ENCODE results near the gene CHRNE.
"Not testable (repeated sequence)": the region's sequence is repeated elsewhere in the genome, so short reads cannot be mapped to it uniquely, and the experiment has no call there.

Gene CHRNE

DNA sequence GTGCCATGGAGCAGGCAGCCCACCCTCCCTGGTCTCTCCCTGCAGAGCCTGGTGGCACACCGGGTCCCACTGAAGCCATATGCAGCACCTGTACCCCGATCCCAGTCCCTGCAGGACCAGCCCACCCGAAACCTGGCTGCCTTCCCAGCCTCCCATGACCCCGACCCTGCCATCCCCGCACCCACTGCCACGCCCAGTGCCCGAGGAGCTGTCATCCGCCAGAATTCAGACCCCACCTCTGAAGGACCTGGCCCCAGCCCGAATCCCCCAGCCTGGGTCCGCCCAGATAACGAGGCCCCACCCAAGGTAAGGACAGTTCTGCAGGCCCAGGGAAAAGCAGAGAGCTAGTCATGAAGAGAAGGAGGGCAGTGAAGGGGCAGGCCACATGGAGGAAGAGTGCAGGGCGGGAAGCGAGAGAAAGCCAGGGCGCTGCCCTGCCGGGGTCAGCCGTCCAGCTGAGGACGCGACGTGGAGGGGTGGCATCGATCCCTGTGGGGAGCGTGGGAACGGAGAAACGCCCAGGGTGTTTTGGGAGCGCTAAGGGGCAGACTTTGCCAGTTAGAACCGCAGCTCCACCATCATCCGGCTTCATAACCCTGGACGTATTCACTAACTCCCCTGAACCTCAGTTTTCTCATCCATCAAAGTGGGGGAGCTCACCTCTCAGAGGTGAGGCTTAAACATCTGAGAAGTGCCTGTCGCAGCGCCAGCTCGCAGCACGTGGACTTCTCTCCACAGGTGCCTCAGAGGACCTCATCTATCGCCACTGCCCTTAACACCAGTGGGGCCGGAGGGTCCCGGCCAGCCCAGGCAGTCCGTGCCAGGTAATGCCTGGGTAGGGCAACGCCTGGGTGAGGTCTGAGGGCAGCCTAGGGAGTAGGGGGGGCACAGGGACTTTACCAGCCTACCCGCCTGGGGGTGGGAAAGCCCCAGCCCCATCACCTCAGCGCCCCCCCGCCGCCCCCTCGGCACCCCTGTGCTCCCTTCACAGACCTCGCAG lies 11.2 kb downstream of the CHRNE start:
- DNase-seq (ENCODE audit: low read depth in 2 of 2, low spot score in 1 of 2) = no peak

DNA sequence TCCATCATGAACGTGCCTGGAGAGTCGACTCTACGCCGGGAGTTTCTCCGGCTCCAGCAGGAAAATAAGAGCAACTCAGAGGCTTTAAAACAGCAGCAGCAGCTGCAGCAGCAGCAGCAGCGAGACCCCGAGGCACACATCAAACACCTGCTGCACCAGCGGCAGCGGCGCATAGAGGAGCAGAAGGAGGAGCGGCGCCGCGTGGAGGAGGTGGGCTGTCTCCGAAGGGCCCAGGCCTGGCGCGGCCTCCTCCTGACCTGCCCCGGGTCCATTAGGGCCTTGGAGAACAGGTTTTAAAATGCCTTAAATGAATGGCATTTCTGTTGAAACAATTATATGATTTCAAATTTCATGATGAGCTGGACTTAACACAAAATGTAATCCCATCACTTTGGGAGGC lies 15.3 kb downstream of the CHRNE start:
- DNase-seq (ENCODE audit: low read depth in 2 of 2, low spot score in 1 of 2) = no peak

DNA sequence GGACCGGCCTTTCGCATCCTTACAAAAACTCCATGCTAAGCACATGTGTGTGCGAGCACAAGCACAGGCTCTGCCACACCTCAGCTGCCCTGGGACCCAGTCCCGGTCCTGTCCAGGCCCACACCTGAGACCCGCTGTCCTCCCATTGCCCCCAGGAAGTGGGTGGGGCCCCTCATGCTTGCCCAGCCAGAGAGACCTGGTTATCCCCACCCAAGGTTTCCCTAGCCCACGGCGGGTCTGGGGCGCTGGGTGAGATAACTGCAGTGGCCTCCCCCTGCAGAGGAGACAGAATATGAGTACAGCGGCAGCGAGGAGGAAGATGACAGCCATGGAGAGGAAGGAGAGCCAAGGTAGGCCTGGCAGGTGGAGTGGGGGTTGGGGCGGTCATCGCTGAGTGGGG lies 16.1 kb downstream of the CHRNE start:
- no peak for DNase-seq (ENCODE audit: low read depth in 2 of 2, low spot score in 1 of 2)

DNA sequence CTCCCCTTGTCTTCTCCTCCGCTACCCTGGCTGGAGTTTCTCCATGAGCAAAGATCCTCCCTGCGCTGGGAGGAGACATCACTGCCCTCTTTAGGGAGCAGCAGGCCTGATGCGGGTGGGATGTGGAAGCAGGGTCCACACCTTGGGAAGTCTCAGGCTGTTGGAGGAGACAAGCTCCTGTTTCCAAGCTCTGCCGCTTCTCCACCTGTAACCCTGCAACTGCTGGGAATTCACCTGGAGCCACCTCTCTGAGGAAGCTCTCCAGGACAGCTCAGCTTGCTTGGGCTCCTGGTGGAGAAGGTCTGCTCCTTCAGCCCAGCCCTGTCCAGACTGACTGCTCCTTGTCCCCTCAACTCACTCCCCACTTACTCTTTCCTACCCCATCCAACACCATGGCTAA lies 18.4 kb downstream of the CHRNE start:
- DNase-seq (ENCODE audit: low read depth in 2 of 2, low spot score in 1 of 2) = no peak

DNA sequence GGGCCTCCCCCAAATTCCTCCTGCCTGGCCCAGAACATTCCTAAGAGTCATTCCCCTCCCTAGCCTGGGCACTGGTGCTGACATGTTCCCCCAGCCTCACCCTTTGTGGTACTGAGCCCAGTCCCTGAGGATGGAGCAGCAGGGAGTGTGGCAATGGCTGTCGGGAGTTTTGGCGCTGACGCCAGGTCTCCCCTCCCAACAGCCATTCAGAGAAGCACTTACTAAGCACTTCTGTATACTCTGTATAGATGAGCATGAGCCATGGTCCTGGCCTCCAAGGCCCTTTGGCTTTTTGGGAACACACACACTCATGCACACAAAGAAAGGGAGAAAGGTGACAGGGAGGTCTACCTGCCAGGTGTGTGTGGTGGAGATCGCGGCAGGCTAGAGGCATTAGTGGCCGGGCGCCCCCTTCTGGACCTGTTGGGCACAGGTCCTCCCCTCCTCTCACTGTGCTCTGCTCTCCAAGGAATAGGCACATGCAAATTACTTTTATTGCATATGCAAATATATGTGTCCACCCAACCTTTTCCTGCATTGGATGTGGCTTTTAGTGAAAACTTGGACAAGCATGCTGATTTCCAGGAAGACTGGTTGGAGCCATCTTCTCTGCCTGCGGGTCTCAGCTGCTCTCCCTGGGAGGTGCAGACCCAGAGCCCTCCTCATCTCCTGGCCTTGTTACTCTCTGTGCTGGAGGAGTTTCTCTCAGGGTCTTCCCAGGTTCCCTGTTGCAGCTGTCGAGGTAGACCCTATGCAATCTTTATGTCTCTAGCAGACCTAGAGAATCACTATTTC lies 20.9 kb downstream of the CHRNE start:
- peak; percentile 18 to 31 for DNase-seq (ENCODE audit: low read depth in 2 of 2, low spot score in 1 of 2)

DNA sequence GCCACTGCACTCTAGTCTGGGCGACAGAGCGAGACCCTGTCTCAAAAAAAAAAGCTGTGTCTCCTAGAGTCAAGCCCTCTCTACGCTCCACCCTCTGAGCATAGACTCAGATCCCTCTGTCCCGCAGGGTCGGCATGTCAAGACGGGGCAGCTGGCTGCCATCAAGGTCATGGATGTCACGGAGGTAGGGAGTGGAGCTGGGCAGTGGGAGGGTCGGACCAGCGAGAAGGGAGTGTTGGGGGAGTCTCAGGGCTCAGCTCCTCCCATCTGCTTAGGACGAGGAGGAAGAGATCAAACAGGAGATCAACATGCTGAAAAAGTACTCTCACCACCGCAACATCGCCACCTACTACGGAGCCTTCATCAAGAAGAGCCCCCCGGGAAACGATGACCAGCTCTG lies 22.0 kb downstream of the CHRNE start:
- DNase-seq (ENCODE audit: low read depth in 2 of 2, low spot score in 1 of 2) = no peak

DNA sequence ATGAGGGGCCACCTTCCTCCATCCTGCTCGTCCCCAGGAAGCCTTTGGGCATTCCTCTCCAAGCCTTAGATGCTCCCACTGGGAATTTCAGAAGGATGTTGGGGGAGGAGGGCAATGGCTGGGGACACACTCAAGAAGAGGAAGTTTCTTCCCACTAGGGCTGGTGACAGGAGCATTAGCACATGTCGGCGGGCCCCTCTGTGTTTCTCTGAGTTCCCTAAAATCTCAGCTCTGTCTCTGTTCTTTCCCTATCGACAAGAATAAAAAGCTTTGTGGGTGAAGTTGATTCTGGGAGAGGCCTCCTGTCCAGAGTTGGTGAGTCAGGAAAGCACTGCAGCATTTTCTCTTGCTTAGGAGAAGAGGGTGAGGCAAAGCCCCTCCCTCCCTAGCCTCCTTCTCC lies 23.3 kb downstream of the CHRNE start:
- no peak for DNase-seq (ENCODE audit: low read depth in 2 of 2, low spot score in 1 of 2)

DNA sequence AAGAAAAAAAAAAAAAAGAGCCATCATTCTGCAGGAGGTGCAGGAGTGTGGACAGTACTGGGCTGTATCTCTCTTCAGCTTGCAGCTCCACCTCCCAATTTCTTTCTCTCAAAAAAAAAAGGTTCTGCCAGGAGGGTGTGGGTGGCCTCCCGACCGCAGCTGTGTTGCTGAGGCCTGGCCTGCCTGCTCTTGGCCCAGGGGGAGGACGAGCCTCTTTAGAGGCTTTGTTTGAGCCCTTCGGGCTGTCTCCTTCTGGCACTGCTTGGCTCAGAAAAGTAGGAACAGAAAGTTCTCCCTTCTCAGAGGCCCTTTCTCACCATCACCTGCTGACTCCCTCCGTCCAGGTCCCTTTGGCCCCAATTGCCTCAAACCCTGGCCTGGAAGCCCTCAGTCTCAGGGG lies 25.8 kb downstream of the CHRNE start:
- DNase-seq (ENCODE audit: low read depth in 2 of 2, low spot score in 1 of 2) = no peak

DNA sequence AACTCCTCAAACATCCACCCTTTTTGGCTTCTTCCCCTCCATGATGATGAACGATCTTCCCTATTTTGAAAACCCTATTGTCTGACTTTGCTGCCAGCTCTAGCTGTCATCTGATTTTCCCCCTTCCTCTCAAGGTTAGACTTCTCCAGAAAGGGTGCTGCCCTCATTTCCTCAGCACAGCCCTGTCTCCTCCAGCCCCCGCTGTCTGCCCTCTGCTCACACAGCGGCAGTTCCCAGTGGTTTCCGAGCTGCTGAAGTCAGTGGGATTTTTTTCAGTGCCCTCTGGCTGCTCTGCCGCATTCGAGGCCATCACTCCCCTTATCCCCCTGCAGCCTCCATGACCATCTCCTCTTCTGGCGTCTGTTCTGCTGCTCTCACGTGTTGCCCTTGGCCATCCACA lies 30.1 kb downstream of the CHRNE start:
- DNase-seq (ENCODE audit: low read depth in 2 of 2, low spot score in 1 of 2) = no peak

DNA sequence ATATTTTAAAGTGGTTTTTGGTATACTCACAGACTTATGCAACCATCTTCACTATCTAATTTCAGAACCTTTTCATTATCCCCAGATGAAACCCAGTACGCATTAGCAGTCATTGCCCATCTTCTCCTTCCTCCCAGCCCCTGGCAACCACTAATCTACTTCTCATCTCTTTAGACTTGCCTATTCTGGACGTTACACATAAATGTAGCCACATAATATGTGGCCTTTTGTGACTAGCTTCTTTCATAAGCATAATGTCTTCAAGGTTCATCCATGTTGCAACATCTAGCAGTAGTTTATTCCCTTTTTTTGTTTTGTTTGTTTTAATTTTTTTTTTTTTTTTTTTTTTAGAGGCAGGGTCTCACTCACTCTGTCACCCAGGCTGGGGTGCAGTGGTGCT lies 32.0 kb downstream of the CHRNE start:
- no peak for DNase-seq (ENCODE audit: low read depth in 2 of 2, low spot score in 1 of 2)

DNA sequence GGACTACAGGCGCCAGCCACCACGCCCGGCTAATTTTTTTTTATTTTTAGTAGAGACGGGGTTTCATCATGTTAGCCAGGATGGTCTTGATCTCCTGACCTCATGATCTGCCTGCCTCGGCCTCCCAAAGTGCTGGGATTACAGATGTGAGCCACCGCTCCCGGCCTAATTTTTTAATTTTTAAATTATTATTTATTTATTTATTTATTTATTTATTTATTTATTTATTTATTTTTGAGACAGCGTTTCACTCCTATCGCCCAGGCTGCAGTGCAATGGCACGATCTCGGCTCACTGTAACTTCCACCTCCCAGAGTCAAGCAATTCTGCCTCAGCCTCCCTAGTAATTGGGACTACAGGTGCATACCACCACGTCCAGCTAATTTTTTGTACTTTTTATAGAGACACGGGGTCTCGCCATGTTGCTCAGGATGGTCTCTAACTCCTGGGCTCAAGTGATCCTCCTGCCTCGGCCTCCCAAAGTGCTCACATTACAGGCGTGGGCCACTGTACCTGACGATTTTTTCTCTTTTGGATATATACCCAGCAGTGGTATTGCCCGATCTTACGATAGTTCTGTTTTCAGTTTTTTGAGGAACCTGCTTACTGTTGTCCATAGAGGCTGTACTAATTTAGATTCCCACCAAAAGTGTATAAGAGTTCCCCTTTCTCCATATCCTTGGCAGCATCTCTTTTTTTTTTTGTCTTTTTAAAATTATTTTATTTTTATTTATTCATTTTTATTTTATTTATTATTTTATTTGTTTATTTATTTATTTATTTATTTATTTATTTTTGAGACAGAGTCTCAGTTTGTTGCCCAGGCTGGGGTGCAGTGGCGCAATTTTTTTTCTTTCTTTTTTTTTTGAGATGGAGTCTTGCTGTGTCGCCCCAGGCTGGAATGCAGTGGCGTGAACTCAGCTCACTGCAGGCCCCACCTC lies 33.6 kb downstream of the CHRNE start:
- DNase-seq (ENCODE audit: low read depth in 2 of 2, low spot score in 1 of 2) = not testable (repeated sequence)

DNA sequence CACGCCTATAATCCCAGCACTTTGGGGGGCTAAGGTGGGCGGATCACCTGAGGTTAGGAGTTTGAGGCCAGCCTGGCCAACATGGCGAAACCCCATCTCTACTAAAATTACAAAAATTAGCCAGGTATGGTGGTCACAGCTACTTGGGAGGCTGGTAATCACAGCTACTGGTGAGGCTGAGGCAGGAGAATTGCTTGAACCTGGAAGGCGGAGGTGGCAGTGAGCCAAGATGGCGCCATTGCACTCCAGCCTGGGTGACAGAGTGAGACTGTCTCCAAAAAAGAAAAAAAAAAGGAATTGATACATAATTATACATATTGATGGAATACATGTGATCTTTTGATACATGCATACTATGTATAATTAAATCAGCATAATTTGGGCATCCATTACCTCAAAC lies 35.4 kb downstream of the CHRNE start:
- not testable (repeated sequence) for DNase-seq (ENCODE audit: low read depth in 2 of 2, low spot score in 1 of 2)

DNA sequence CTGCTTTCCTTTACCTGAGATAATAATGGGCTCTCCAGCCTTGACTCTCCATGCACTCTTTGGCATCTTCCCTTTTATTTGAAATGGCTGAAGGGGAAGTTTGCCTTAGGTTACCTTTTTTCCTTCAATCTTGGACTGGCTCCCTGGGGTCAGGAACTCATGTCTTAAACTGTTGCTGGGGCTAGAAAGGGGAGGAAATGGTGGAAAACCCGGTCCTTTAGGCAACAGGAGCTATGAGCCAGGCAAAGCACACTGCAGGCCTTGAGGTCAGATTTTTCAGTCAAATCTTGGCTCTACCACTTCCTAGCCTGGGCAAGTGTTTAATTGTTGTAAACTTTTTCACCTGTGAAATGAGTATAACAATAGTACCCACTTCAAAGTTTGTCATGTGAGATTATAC lies 39.6 kb downstream of the CHRNE start:
- no peak for DNase-seq (ENCODE audit: low read depth in 2 of 2, low spot score in 1 of 2)

DNA sequence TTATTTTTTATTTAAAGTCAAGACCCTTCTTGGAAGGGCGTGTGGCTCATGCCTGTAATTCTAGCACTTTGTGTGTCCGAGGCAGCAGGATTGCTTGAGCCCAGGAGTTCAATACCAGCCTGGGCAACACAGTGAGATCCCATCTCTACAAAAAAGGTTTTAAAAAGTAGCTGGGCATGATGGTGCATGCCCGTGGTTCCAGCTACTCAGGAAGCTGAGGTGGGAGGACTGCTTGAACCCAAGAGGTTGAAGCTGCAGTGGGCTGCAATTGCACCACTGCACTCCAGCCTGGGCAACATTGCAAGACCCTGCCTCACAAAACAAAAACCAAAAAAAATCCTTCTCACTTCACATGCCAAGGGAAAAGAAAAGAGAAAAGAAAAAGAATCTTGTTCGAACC lies 40.2 kb downstream of the CHRNE start:
- no peak for DNase-seq (ENCODE audit: low read depth in 2 of 2, low spot score in 1 of 2)

DNA sequence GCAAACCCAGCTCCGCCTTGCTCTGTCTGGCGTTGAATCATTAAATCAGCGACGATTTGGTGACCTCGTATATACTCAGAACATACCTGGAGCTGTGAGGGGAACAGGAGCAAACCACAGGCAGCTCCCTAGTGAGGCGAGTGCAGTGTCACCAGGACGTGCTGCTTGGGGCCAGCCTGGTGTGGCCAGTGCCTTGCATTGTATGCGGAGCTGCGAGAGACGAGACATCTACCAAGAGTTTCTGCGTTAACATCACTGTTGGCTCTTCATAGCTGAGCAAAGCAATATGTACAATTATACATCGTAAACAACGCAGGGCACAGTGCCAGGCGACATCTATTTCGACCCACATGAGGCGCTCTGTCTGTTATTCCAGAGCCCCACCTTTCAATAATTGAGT lies 41.8 kb downstream of the CHRNE start:
- no peak for DNase-seq (ENCODE audit: low read depth in 2 of 2, low spot score in 1 of 2)

DNA sequence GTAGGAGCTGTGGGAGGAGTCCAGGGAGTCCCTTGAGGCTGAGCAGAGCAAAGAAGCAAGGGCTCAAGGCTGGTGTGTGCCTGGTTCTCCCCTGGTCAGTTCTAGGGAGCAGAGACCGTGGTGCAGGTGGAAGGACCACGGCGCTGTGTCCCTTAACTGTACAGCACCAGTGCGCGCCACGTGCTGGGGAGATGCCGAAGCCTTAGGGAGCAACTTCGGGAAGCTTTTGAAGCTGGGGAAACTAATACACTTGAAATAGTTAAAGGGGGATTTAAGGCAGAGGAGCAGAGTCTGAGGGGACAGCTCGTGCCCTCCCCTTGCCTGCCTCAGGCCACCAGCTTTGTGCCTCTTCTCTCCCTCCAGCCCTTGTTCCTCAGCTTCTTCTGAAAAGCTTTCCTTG lies 42.2 kb downstream of the CHRNE start:
- DNase-seq (ENCODE audit: low read depth in 2 of 2, low spot score in 1 of 2) = no peak

DNA sequence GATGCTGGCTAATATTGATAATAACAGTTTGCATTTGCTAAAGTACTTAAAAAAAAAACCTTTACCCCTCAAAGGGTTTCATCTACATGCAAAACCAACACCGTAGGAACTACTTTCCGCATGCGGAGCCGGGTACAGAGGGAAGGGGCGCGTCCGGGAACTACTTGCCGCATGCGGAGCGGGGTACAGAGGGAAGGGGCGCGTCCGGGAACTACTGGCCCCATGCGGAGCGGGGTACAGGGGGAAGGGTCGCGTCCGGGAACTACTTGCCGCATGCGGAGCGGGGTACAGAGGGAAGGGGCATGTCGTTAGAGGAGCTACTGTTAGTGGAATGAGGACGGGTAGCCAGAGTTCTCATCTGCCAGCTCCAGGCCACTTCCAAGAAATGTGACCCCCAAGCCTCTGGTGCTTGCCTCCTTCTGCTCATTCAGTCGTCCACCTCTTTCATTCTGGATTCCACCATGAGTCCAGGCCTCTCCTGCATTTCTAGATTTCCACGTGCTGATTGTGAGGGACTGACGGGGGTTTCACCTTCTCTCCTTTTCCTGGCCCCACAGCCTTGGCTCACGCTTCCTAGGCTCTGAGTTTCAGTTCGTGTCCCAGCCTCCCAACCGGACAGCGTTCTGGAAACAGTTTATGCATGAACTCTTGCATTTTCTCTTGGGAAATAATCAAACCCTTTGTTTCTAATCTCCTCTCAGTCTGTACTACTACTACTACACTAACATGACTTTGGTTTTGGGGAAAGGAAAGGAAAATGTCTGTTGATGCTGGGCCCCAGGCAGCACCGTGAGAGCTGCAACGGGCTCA lies 42.9 kb downstream of the CHRNE start:
- DNase-seq (ENCODE audit: low read depth in 2 of 2, low spot score in 1 of 2) = no peak

DNA sequence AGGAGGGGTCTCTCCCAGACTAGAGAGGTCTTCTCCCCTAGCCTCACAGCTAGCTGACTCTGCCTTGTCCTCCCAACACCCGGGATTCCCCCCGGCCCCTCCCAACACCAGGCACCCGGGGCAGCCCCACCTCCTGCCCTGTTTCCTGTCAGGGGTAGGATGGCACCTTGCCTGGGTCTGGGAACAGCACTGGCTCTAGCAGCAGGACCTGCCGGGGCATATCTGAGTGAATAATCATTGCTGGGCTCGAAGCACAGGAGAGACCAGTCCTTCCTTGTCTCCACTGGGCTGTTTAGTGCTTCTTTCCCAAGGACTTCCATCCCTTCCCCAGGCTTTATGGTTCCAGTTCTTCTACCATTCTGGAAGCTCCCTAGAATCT lies 44.0 kb downstream of the CHRNE start:
- no peak for DNase-seq (ENCODE audit: low read depth in 2 of 2, low spot score in 1 of 2)

DNA sequence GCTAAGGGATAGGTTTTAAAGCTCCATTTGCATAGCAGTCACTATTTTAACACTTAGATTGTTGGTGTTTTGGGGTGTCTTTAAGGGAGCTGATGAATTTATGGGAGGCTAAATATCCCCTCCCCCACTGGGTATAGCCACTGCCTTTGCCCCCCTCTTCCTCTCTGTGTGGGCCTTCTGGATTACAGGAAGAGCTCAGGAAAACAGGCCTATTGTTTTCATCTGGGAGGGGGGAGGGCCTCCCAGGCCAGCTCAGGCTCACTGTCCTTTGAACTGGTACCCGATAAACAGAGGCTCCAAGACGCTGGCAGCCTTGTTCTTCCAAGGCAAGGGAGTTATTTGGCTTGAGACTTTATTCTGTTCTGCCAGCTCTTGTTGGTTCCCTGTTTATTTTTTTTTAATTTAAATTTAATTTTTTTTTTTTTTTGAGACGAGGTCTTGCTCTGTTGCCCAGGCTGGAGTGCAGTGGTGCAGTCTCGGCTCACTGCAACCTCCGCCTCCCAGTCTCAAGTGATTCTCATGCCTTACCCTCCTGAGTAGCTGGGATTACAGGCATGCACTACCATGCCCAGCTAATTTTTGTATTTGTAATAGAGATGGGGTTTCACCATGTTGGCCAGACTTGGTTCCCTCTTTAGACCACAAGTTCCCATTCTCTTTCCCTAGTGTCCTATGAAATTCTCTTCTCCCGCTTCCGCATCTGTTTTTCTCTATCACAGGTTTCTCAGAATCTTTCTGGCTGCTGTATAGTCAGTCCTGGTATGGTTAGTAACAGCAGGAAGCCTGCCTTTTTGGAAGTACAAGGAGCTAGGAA lies 44.6 kb downstream of the CHRNE start:
- DNase-seq (ENCODE audit: low read depth in 2 of 2, low spot score in 1 of 2) = no peak
